ENCODE measurements around the gene PDLIM1. TPM values are rescaled to one million over a fixed set of nuclear protein-coding genes. Genes with fewer than 3 reads are reported as not detected.

PDLIM1 gene
- total and polyA plus RNA-seq, 2 of the 13 experiments (the other 11 are each of a cell fraction or from before 2014, with no cell fraction given) = 119 to 123 TPM

GRCh38 chr10:95335933-95336699, 45.3 kb upstream of the PDLIM1 start (continued):
- TF ChIP-seq TFDP1 (CRISPR knock-in tag; IDR thresholded peaks at IDR 0.05; ENCODE audit: borderline replicate concordance) (peak; percentile 24; the same call in 1 of the 2 replicates), RBM22 (optimal IDR thresholded peaks at IDR 0.05; ENCODE audit: low read length) (no peak), MIER3 (CRISPR knock-in tag; IDR thresholded peaks at IDR 0.05; ENCODE audit: borderline replicate concordance) (0 out of 2 replicates have a peak, but pooled peaks have one; percentile 18), ZNF280D (CRISPR knock-in tag; IDR thresholded peaks at IDR 0.05) (no peak), CENPBD1 (CRISPR knock-in tag; IDR thresholded peaks at IDR 0.05; ENCODE audit: borderline replicate concordance, low read depth) (no peak), RARG (CRISPR knock-in tag; IDR thresholded peaks at IDR 0.05; ENCODE audit: low read depth) (no peak), ZNF44 (CRISPR knock-in tag; IDR thresholded peaks at IDR 0.05) (no peak), KAT7 (CRISPR knock-in tag; IDR thresholded peaks at IDR 0.05; ENCODE audit: borderline replicate concordance) (no peak), ADNP (CRISPR knock-in tag; IDR thresholded peaks at IDR 0.05) (no peak), ZFP41 (CRISPR knock-in tag; IDR thresholded peaks at IDR 0.05; ENCODE audit: borderline replicate concordance) (no peak), NPAS2 (CRISPR knock-in tag; IDR thresholded peaks at IDR 0.05; ENCODE audit: borderline replicate concordance) (no peak), ZNF570 (CRISPR knock-in tag; IDR thresholded peaks at IDR 0.05; ENCODE audit: borderline replicate concordance) (no peak), MNT (IDR thresholded peaks at IDR 0.05) (no peak), ZNF615 (CRISPR knock-in tag; IDR thresholded peaks at IDR 0.05; ENCODE audit: borderline replicate concordance) (no peak), NRL (CRISPR knock-in tag; IDR thresholded peaks at IDR 0.05; ENCODE audit: borderline replicate concordance) (no peak; the same call in 1 of the 2 replicates), ZFP62 (CRISPR knock-in tag; IDR thresholded peaks at IDR 0.05) (no peak), ZNF639 (CRISPR knock-in tag; conservative IDR thresholded peaks at IDR 0.05) (no peak), ISX (CRISPR knock-in tag; conservative IDR thresholded peaks at IDR 0.05) (no peak), TFDP2 (CRISPR knock-in tag; IDR thresholded peaks at IDR 0.05) (no peak), ZFP36L2 (CRISPR knock-in tag; IDR thresholded peaks at IDR 0.05) (no peak), GTF2F1 (IDR thresholded peaks at IDR 0.05; ENCODE audit: low read length) (no peak)
